Esophagus squamous epithelium (tissue), 4 donors: ENCODE results near the gene GAB4.

ENCODE experiments used
- POLR2A ChIP-seq, 4 donors: fragments of 450-650 bp; IDR thresholded peaks; one replicate each; pipeline ENCODE4 v1.6.1; 2017; ENCODE audit warnings: antibody characterized with exemption in 4 of 4, mild to moderate bottlenecking in 4 of 4, moderate library complexity in 3 of 4
- TF ChIP-seq, protein P1 (sequence below), 6 experiments: fragments of 450-650 bp in 4 of 6; fragments of 200-600 bp in 2 of 6; sonication (generic) in 2 of 6; IDR thresholded peaks; one replicate each; pipeline ENCODE4 v1.5.1; 2016 to 2019; ENCODE audit warnings: antibody characterized with exemption in 6 of 6, mild to moderate bottlenecking in 4 of 6, moderate library complexity in 4 of 6

GRCh38 chr22:16988257-16988656, 19.8 kb downstream of the GAB4 start:
- TF ChIP-seq POLR2A (IDR thresholded peaks at IDR 0.05): no peak
- TF ChIP-seq, protein P1, sequence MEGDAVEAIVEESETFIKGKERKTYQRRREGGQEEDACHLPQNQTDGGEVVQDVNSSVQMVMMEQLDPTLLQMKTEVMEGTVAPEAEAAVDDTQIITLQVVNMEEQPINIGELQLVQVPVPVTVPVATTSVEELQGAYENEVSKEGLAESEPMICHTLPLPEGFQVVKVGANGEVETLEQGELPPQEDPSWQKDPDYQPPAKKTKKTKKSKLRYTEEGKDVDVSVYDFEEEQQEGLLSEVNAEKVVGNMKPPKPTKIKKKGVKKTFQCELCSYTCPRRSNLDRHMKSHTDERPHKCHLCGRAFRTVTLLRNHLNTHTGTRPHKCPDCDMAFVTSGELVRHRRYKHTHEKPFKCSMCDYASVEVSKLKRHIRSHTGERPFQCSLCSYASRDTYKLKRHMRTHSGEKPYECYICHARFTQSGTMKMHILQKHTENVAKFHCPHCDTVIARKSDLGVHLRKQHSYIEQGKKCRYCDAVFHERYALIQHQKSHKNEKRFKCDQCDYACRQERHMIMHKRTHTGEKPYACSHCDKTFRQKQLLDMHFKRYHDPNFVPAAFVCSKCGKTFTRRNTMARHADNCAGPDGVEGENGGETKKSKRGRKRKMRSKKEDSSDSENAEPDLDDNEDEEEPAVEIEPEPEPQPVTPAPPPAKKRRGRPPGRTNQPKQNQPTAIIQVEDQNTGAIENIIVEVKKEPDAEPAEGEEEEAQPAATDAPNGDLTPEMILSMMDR (IDR thresholded peaks at IDR 0.05): no peak
